Neuronal stem cell (in vitro differentiated cells): ENCODE data around the gene PRDM5.

Experiments
- DNase-seq: peaks from one replicate; pipeline ENCODE4 v3.0.0-alpha.2; 2013; ENCODE audit warnings: low spot score
- H2AFZ ChIP-seq: one replicate; pipeline ENCODE4 v1.6.1; 2013; ENCODE audit warnings: mild to moderate bottlenecking, low read length, inconsistent platforms
- H2AK5ac ChIP-seq: 2 replicates; pipeline ENCODE4 v1.6.1; 2013; ENCODE audit warnings: low read depth, mild to moderate bottlenecking, inconsistent platforms, low read length, moderate library complexity, mixed read lengths
- H2BK120ac ChIP-seq: 2 replicates; pipeline ENCODE4 v1.6.1; 2013; ENCODE audit warnings: low read depth, mild to moderate bottlenecking, inconsistent platforms, low read length, moderate library complexity, mixed read lengths
- H2BK12ac ChIP-seq: one replicate; pipeline ENCODE4 v1.6.1; 2013; ENCODE audit warnings: low read length, inconsistent platforms
- H2BK15ac ChIP-seq: 2 replicates; pipeline ENCODE4 v1.6.1; 2013; ENCODE audit warnings: mild to moderate bottlenecking, low read length, inconsistent platforms, mixed read lengths
- H2BK5ac ChIP-seq: one replicate; pipeline ENCODE4 v1.6.1; 2013; ENCODE audit warnings: inconsistent platforms, mild to moderate bottlenecking, low read length, moderate library complexity
- H3K14ac ChIP-seq: one replicate; pipeline ENCODE4 v1.6.1; 2013; ENCODE audit warnings: low read length, inconsistent platforms
- H3K18ac ChIP-seq: 2 replicates; pipeline ENCODE4 v1.6.1; 2013; ENCODE audit warnings: low read length, inconsistent platforms
- H3K23ac ChIP-seq: 2 replicates; pipeline ENCODE4 v1.6.1; 2013; ENCODE audit warnings: low read depth, mild to moderate bottlenecking, mixed read lengths, low read length, inconsistent platforms; ENCODE audit not compliant: poor library complexity
- H3K27ac ChIP-seq: replicated peaks from 3 replicates; pipeline ENCODE4 v1.5.1; 2013; ENCODE audit warnings: low read length, inconsistent platforms
- H3K27me3 ChIP-seq, 3 experiments: 2 replicates each; pipeline ENCODE4 v1.6.1; 2013; ENCODE audit warnings: low read length in 3 of 3, mild to moderate bottlenecking in 2 of 3, inconsistent platforms in 1 of 3, low read depth in 1 of 3, mixed read lengths in 1 of 3, moderate library complexity in 1 of 3; ENCODE audit not compliant: control insufficient read depth in 3 of 3, insufficient read depth in 3 of 3
- H3K36me3 ChIP-seq, 2 donors: replicated peaks in 1 of 2; 2 replicates each; pipeline ENCODE4 v1.6.1; 2013; ENCODE audit warnings: low read length in 2 of 2; ENCODE audit not compliant: control insufficient read depth in 2 of 2, insufficient read depth in 2 of 2
- H3K4ac ChIP-seq: 2 replicates; pipeline ENCODE4 v1.6.1; 2013; ENCODE audit warnings: inconsistent platforms, mild to moderate bottlenecking, low read length, moderate library complexity
- H3K4me1 ChIP-seq, 2 donors: 1 replicate in 1 of 2; 2 replicates in 1 of 2; pipeline ENCODE4 v1.6.1; 2013; ENCODE audit warnings: low read length in 2 of 2, low read depth in 1 of 2; ENCODE audit not compliant: control insufficient read depth in 2 of 2, insufficient read depth in 1 of 2
- H3K4me2 ChIP-seq: one replicate; pipeline ENCODE4 v1.6.1; 2013; ENCODE audit warnings: mild to moderate bottlenecking, low read length, inconsistent platforms; ENCODE audit not compliant: insufficient read depth, poor library complexity, severe bottlenecking
- H3K4me3 ChIP-seq, 2 donors: 2 replicates each; pipeline ENCODE4 v1.5.1; 2013; ENCODE audit warnings: low read length in 2 of 2, mild to moderate bottlenecking in 2 of 2, inconsistent platforms in 1 of 2, moderate library complexity in 1 of 2
- H3K79me1 ChIP-seq: one replicate; pipeline ENCODE4 v1.6.1; 2013; ENCODE audit warnings: low read depth, mild to moderate bottlenecking, inconsistent platforms, low read length, moderate library complexity
- H3K9ac ChIP-seq: one replicate; pipeline ENCODE4 v1.6.1; 2013; ENCODE audit warnings: mild to moderate bottlenecking, low read depth, low read length, inconsistent platforms; ENCODE audit not compliant: poor library complexity
- H3K9me3 ChIP-seq, 2 donors: replicated peaks in 1 of 2; 2 replicates each; pipeline versions ENCODE3 to v1.6.1; 2013; ENCODE audit warnings: low read length in 2 of 2, mild to moderate bottlenecking in 2 of 2, inconsistent platforms in 1 of 2, low read depth in 1 of 2, mixed read lengths in 1 of 2, moderate library complexity in 1 of 2; ENCODE audit not compliant: control insufficient read depth in 2 of 2, insufficient read depth in 1 of 2
- H4K8ac ChIP-seq: one replicate; pipeline ENCODE4 v1.6.1; 2013; ENCODE audit warnings: low read depth, mild to moderate bottlenecking, inconsistent platforms, low read length, moderate library complexity
- H4K91ac ChIP-seq: one replicate; pipeline ENCODE4 v1.6.1; 2013; ENCODE audit warnings: low read length, low read depth, mild to moderate bottlenecking, inconsistent platforms; ENCODE audit not compliant: poor library complexity
- WGBS, 2 donors: extraction: QIAGEN DNeasy Blood & Tissue Kit; methylation state at CpG; one replicate each; pipeline ENCODE4 v1.1.7; 2013; ENCODE audit warnings: missing lambda C conversion rate in 2 of 2, mixed read lengths in 1 of 2; ENCODE audit not compliant: insufficient read length in 2 of 2, insufficient replicate concordance in 1 of 2; ENCODE audit errors: extremely low coverage in 2 of 2; 5-methylcytosine and 5-hydroxymethylcytosine counted together

Gene PRDM5

GRCh38 chr4:120916937-120917336, 5.6 kb downstream of the PRDM5 start:
- H3K4me3 ChIP-seq: no peak overlapping the region
- H4K91ac ChIP-seq: no peak overlapping the region
- no peaks in the 10 kb centered on the region for H3K27me3 ChIP-seq
- WGBS, 2 donors: no CpG with 5 or more reads among the region's 3 CpGs
- no peak overlapping the region for H2AFZ ChIP-seq
- peaks cover 0 to 4% of the 10 kb centered on the region in 2 donors for H3K9me3 ChIP-seq
- no peak overlapping the region for H3K27ac ChIP-seq
- no peak overlapping the region for H3K18ac ChIP-seq
- H2BK12ac ChIP-seq: no peak overlapping the region
- H2BK5ac ChIP-seq: no peak overlapping the region
- no peak overlapping the region for H3K4ac ChIP-seq
- DNase-seq: no peak
- no peaks in the 10 kb centered on the region for H3K79me1 ChIP-seq
- H4K8ac ChIP-seq: no peak overlapping the region
- H3K36me3 ChIP-seq: peaks cover 0 to 11% of the 10 kb centered on the region in 2 donors
- no peak overlapping the region for H3K4me2 ChIP-seq
- H2BK15ac ChIP-seq: no peak overlapping the region
- no peak overlapping the region for H2BK120ac ChIP-seq
- H2AK5ac ChIP-seq: no peak overlapping the region
- no peak overlapping the region for H3K9ac ChIP-seq
- no peak overlapping the region for H3K14ac ChIP-seq
- H3K23ac ChIP-seq: no peak overlapping the region
- H3K4me1 ChIP-seq: peaks cover 17 to 28% of the 10 kb centered on the region in 2 donors

DNA sequence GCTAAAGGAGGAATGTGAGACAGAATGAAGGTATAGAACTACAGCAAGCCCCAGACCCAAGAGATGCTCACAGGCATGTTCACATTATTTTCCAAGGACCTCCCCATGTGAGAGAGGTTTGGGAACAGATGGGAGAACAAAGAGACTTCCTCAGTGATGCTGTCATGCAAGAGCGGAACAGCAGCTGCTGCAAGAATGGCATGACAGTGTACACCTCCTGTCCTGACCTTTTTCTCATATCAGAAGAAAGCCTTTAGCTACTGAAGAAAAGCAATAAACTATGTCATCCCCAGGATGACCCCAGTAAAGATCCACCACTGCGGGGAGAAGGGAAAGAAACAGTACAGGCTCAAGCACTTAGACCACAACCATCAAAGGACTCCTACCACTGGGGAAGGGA, 7.2 kb downstream of the PRDM5 start:
- Histone ChIP-seq H3K4ac (no peak overlapping the region), H2AK5ac (no peak overlapping the region), H3K9ac (no peak overlapping the region), H3K27me3 (no peaks in the 10 kb centered on the region), H2BK12ac (no peak overlapping the region), H3K79me1 (no peaks in the 10 kb centered on the region), H3K23ac (no peak overlapping the region), H3K4me2 (no peak overlapping the region), H3K4me1 (peaks cover 15 to 23% of the 10 kb centered on the region in 2 donors), H2BK120ac (no peak overlapping the region), H4K8ac (no peak overlapping the region), H3K36me3 (peaks cover 0 to 11% of the 10 kb centered on the region in 2 donors), H3K4me3 (no peak overlapping the region), H2BK15ac (no peak overlapping the region), H2BK5ac (no peak overlapping the region), H3K9me3 (peaks cover 0 to 4% of the 10 kb centered on the region in 2 donors), H3K18ac (no peak overlapping the region), H2AFZ (no peak overlapping the region), H3K27ac (peak overlapping the region; percentile 12), H3K14ac (no peak overlapping the region), H4K91ac (no peak overlapping the region)
- DNase-seq: no peak
- WGBS, 2 donors: no CpG with 5 or more reads among the region's 2 CpGs

GRCh38 chr4:120903419-120903818, 19.1 kb downstream of the PRDM5 start:
- Histone ChIP-seq H2BK15ac (no peak overlapping the region), H3K4me3 (no peak overlapping the region), H3K9me3 (peaks cover 0 to 16% of the 10 kb centered on the region in 2 donors), H3K4me1 (no peaks in the 10 kb centered on the region), H3K79me1 (no peaks in the 10 kb centered on the region), H4K91ac (no peak overlapping the region), H2AFZ (no peak overlapping the region), H3K23ac (no peak overlapping the region), H2BK12ac (no peak overlapping the region), H3K27me3 (no peaks in the 10 kb centered on the region), H4K8ac (no peak overlapping the region), H3K9ac (no peak overlapping the region), H3K36me3 (peaks cover 0 to 60% of the 10 kb centered on the region in 2 donors), H3K14ac (no peak overlapping the region), H3K18ac (no peak overlapping the region), H2BK5ac (no peak overlapping the region), H3K4me2 (no peak overlapping the region), H2BK120ac (no peak overlapping the region), H3K4ac (no peak overlapping the region), H2AK5ac (no peak overlapping the region), H3K27ac (no peak overlapping the region)
- WGBS, 2 donors: no CpG with 5 or more reads among the region's 2 CpGs
- DNase-seq: no peak

DNA sequence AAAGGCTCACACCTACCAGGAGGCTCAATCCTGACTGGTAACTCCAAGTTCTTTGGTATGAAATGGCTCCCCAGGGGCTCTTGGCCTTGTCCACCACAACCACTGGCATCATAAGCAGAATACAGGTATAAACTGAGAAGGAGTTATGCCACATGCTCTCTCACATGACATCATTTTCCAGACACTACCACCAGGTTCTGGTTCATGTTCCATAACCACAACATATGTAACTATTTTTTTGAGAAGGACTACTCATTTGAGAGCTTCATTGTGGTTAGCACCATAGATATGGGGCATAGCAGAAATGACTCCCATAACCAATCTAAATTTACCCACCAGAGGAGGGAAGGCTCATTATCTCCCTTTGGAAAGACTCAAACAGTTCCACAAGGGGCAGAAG, 19.6 kb downstream of the PRDM5 start:
- Histone ChIP-seq H3K79me1 (no peaks in the 10 kb centered on the region), H3K4me2 (no peak overlapping the region), H3K23ac (no peak overlapping the region), H3K14ac (no peak overlapping the region), H3K9me3 (peaks cover 0 to 19% of the 10 kb centered on the region in 2 donors), H3K4me1 (no peaks in the 10 kb centered on the region), H4K91ac (no peak overlapping the region), H3K4ac (no peak overlapping the region), H3K27me3 (no peaks in the 10 kb centered on the region), H2AK5ac (no peak overlapping the region), H3K18ac (no peak overlapping the region), H4K8ac (no peak overlapping the region), H2BK12ac (no peak overlapping the region), H2BK15ac (no peak overlapping the region), H3K36me3 (peaks cover 0 to 60% of the 10 kb centered on the region in 2 donors), H3K4me3 (no peak overlapping the region), H3K27ac (no peak overlapping the region), H2BK5ac (no peak overlapping the region), H2AFZ (no peak overlapping the region), H3K9ac (no peak overlapping the region), H2BK120ac (no peak overlapping the region)
- DNase-seq: no peak
